ENCODE data around the gene TIGIT. TPM values are rescaled to one million over a fixed set of nuclear protein-coding genes. Genes with fewer than 3 reads are reported as not detected.

The TIGIT gene
- total and polyA plus RNA-seq, 2 of the 13 experiments (the other 11 are each of a cell fraction or from before 2014, with no cell fraction given), result not detected

GRCh38 chr3:114344492-114344891 lies 50.7 kb downstream of the TIGIT start:
- Histone ChIP-seq H3K36me3 (replicated peaks in 1 of 2; ENCODE audit: control insufficient read depth in 1 of 2, insufficient read depth in 2 of 2, low read length in 2 of 2) (no peaks in the 10 kb centered on the region), H3K79me2 (ENCODE audit: insufficient read depth, low read length) (no peaks in the 10 kb centered on the region), H3K4me3 (replicated peaks in 1 of 3; ENCODE audit: insufficient read depth in 1 of 3, low read depth in 2 of 3, low read length in 3 of 3) (no peak overlapping the region), H4K20me1 (ENCODE audit: insufficient read depth, low read length) (no peaks in the 10 kb centered on the region), H3K9me3 (ENCODE audit: low read length) (no peaks in the 10 kb centered on the region), H2AFZ (ENCODE audit: low read length) (no peak overlapping the region), H3K9ac (ENCODE audit: insufficient read depth, low read depth, low read length) (no peak overlapping the region), H3K27ac (ENCODE audit: extremely low read length, insufficient read depth, low read length) (no peak overlapping the region), H3K4me2 (ENCODE audit: low read depth, low read length) (no peak overlapping the region), H3K27me3 (ENCODE audit: control insufficient read depth in 1 of 2, insufficient read depth in 2 of 2, low read length in 2 of 2) (no peaks in the 10 kb centered on the region), H3K4me1 (ENCODE audit: insufficient read depth, low read length) (no peaks in the 10 kb centered on the region)
- in situ Hi-C loops (cut with HindIII; ENCODE audit: extremely low pct_ligation_motif_present, low pct_unique_long_range_greater_than_20kb), result no loop called here
- DNase-seq (ENCODE audit: low spot score) (no peak), ATAC-seq (no peak), FAIRE-seq (no peak)
- no peak for TF ChIP-seq ZNF276 (CRISPR knock-in tag; IDR thresholded peaks at IDR 0.05; ENCODE audit: low read depth)
- TF ChIP-seq E2F5 (CRISPR knock-in tag; conservative IDR thresholded peaks at IDR 0.05), result no peak
- TF ChIP-seq ZNF788 (CRISPR knock-in tag; IDR thresholded peaks at IDR 0.05; ENCODE audit: borderline replicate concordance), result no peak
- TF ChIP-seq ZNF547 (CRISPR knock-in tag; IDR thresholded peaks at IDR 0.05), result no peak
- TF ChIP-seq RFX3 (CRISPR knock-in tag; IDR thresholded peaks at IDR 0.05), result no peak
- no peak for TF ChIP-seq NR2F1 (CRISPR knock-in tag; IDR thresholded peaks at IDR 0.05)
- no peak for TF ChIP-seq SATB2 (CRISPR knock-in tag; IDR thresholded peaks at IDR 0.05)
- TF ChIP-seq ZNF782 (CRISPR knock-in tag; IDR thresholded peaks at IDR 0.05; ENCODE audit: borderline replicate concordance), result no peak
- TF ChIP-seq MBNL3 (CRISPR knock-in tag; conservative IDR thresholded peaks at IDR 0.05), result no peak
- no peak for TF ChIP-seq NFIB (CRISPR knock-in tag; IDR thresholded peaks at IDR 0.05; ENCODE audit: borderline replicate concordance)
- no peak for TF ChIP-seq RELA (CRISPR knock-in tag; IDR thresholded peaks at IDR 0.05)
- TF ChIP-seq ZNF562 (CRISPR knock-in tag; IDR thresholded peaks at IDR 0.05; ENCODE audit: borderline replicate concordance), result no peak
- ChIA-PET POLR2A (no interaction called here), CTCF (ENCODE audit: low intra/inter-chr PET ratio, low total read pairs) (no interaction called here)
- WGBS (ENCODE audit: low lambda C conversion rate), result 91% methylated on average over 1 of the region's 1 CpG
- BruUV-seq (replicated peaks), result no TSS peak
- intact Hi-C loops (cut with micrococcal nuclease; ENCODE audit: unreplicated experiment), result no loop called here

Data from HepG2 (cell line).